Measurements from ENCODE around the gene LRRK1.

LRRK1 gene

GRCh38 chr15:100958326-100959065 is 39.3 kb downstream of the LRRK1 start:
- Mint-ChIP-seq H3K4me1 (ENCODE audit: low read depth) (no peaks in the 10 kb centered on the region), H3K27ac (no peak overlapping the region), H3K9me3 (ENCODE audit: low read depth) (no peaks in the 10 kb centered on the region), H3K4me3 (no peak overlapping the region), H3K27me3 (peaks cover 16% of the 10 kb centered on the region), H3K36me3 (no peaks in the 10 kb centered on the region)

- peaks cover 18% of the 10 kb centered on the region for H3K27me3 Mint-ChIP-seq
- no peaks in the 10 kb centered on the region for H3K9me3 Mint-ChIP-seq (ENCODE audit: low read depth)
- H3K27ac Mint-ChIP-seq, result no peak overlapping the region
- no peak overlapping the region for H3K4me3 Mint-ChIP-seq
- no peaks in the 10 kb centered on the region for H3K36me3 Mint-ChIP-seq
- H3K4me1 Mint-ChIP-seq (ENCODE audit: low read depth), result no peaks in the 10 kb centered on the region
These were observed 40.2 kb downstream of the LRRK1 start for GRCh38 chr15:100959066-100960050.

- H3K27me3 Mint-ChIP-seq, result peaks cover 21% of the 10 kb centered on the region
- H3K27ac Mint-ChIP-seq, result no peak overlapping the region
- no peaks in the 10 kb centered on the region for H3K9me3 Mint-ChIP-seq (ENCODE audit: low read depth)
- H3K36me3 Mint-ChIP-seq, result no peaks in the 10 kb centered on the region
- no peak overlapping the region for H3K4me3 Mint-ChIP-seq
- H3K4me1 Mint-ChIP-seq (ENCODE audit: low read depth), result no peaks in the 10 kb centered on the region
These were observed 47.8 kb downstream of the LRRK1 start for GRCh38 chr15:100966997-100967396.

GRCh38 chr15:100968050-100968966 is 49.2 kb downstream of the LRRK1 start:
- Mint-ChIP-seq H3K27ac (no peak overlapping the region), H3K9me3 (ENCODE audit: low read depth) (no peaks in the 10 kb centered on the region), H3K36me3 (no peaks in the 10 kb centered on the region), H3K27me3 (peaks cover 23% of the 10 kb centered on the region), H3K4me1 (ENCODE audit: low read depth) (peaks cover 4% of the 10 kb centered on the region), H3K4me3 (no peak overlapping the region)

- Mint-ChIP-seq H3K4me1 (ENCODE audit: low read depth) (peaks cover 4% of the 10 kb centered on the region), H3K4me3 (no peak overlapping the region), H3K27me3 (peaks cover 35% of the 10 kb centered on the region), H3K27ac (no peak overlapping the region), H3K36me3 (no peaks in the 10 kb centered on the region), H3K9me3 (ENCODE audit: low read depth) (no peaks in the 10 kb centered on the region)
These were observed 53.8 kb downstream of the LRRK1 start for GRCh38 chr15:100972975-100973350.

- Mint-ChIP-seq H3K4me1 (ENCODE audit: low read depth) (peaks cover 4% of the 10 kb centered on the region), H3K36me3 (no peaks in the 10 kb centered on the region), H3K27me3 (peaks cover 35% of the 10 kb centered on the region), H3K27ac (no peak overlapping the region), H3K4me3 (no peak overlapping the region), H3K9me3 (ENCODE audit: low read depth) (no peaks in the 10 kb centered on the region)
These were observed 54.4 kb downstream of the LRRK1 start for GRCh38 chr15:100973351-100974111.

- H3K27me3 Mint-ChIP-seq, result peaks cover 33% of the 10 kb centered on the region
- peaks cover 4% of the 10 kb centered on the region for H3K4me1 Mint-ChIP-seq (ENCODE audit: low read depth)
These were observed 55.9 kb downstream of the LRRK1 start for GRCh38 chr15:100975043-100975442.

GRCh38 chr15:100980410-100981046 is 61.4 kb downstream of the LRRK1 start:
- H3K36me3 Mint-ChIP-seq, result peaks cover 8% of the 10 kb centered on the region

More at GRCh38 chr15:100975043-100975442, 55.9 kb downstream of the LRRK1 start:
- Mint-ChIP-seq H3K27ac (no peak overlapping the region), H3K4me3 (no peak overlapping the region), H3K9me3 (ENCODE audit: low read depth) (peaks cover 5% of the 10 kb centered on the region), H3K36me3 (peaks cover 5% of the 10 kb centered on the region)

GRCh38 chr15:100981086-100981485 is 61.9 kb downstream of the LRRK1 start:
- Mint-ChIP-seq H3K4me1 (ENCODE audit: low read depth) (no peaks in the 10 kb centered on the region), H3K36me3 (peaks cover 8% of the 10 kb centered on the region)

More at GRCh38 chr15:100980410-100981046, 61.4 kb downstream of the LRRK1 start:
- no peaks in the 10 kb centered on the region for H3K4me1 Mint-ChIP-seq (ENCODE audit: low read depth)
- H3K9me3 Mint-ChIP-seq (ENCODE audit: low read depth), result peaks cover 9% of the 10 kb centered on the region
- no peak overlapping the region for H3K27ac Mint-ChIP-seq
- H3K4me3 Mint-ChIP-seq, result no peak overlapping the region
- H3K27me3 Mint-ChIP-seq, result peaks cover 12% of the 10 kb centered on the region

GRCh38 chr15:100983221-100983620 is 64.1 kb downstream of the LRRK1 start:
- Mint-ChIP-seq H3K36me3 (peaks cover 8% of the 10 kb centered on the region), H3K4me3 (no peak overlapping the region)

More at GRCh38 chr15:100981086-100981485, 61.9 kb downstream of the LRRK1 start:
- Mint-ChIP-seq H3K27ac (no peak overlapping the region), H3K27me3 (peaks cover 10% of the 10 kb centered on the region), H3K9me3 (ENCODE audit: low read depth) (peaks cover 9% of the 10 kb centered on the region), H3K4me3 (no peak overlapping the region)

GRCh38 chr15:100985401-100985800 is 66.2 kb downstream of the LRRK1 start:
- Mint-ChIP-seq H3K4me3 (no peak overlapping the region), H3K4me1 (ENCODE audit: low read depth) (no peaks in the 10 kb centered on the region), H3K27me3 (peaks cover 4% of the 10 kb centered on the region), H3K36me3 (no peaks in the 10 kb centered on the region), H3K27ac (no peak overlapping the region), H3K9me3 (ENCODE audit: low read depth) (peaks cover under 1% of the 10 kb centered on the region)

More at GRCh38 chr15:100983221-100983620, 64.1 kb downstream of the LRRK1 start:
- no peaks in the 10 kb centered on the region for H3K4me1 Mint-ChIP-seq (ENCODE audit: low read depth)
- peaks cover 4% of the 10 kb centered on the region for H3K27me3 Mint-ChIP-seq
- peaks cover 9% of the 10 kb centered on the region for H3K9me3 Mint-ChIP-seq (ENCODE audit: low read depth)
- no peak overlapping the region for H3K27ac Mint-ChIP-seq

- H3K27me3 Mint-ChIP-seq, result peaks cover 4% of the 10 kb centered on the region
- H3K27ac Mint-ChIP-seq, result no peak overlapping the region
- H3K36me3 Mint-ChIP-seq, result no peaks in the 10 kb centered on the region
- no peaks in the 10 kb centered on the region for H3K4me1 Mint-ChIP-seq (ENCODE audit: low read depth)
- no peaks in the 10 kb centered on the region for H3K9me3 Mint-ChIP-seq (ENCODE audit: low read depth)
- no peak overlapping the region for H3K4me3 Mint-ChIP-seq
These were observed 67.2 kb downstream of the LRRK1 start for GRCh38 chr15:100986158-100986896.

GRCh38 chr15:100987143-100987542 is 68.0 kb downstream of the LRRK1 start:
- no peak overlapping the region for H3K27ac Mint-ChIP-seq
- no peak overlapping the region for H3K4me3 Mint-ChIP-seq
- no peaks in the 10 kb centered on the region for H3K9me3 Mint-ChIP-seq (ENCODE audit: low read depth)
- H3K36me3 Mint-ChIP-seq, result no peaks in the 10 kb centered on the region
- H3K4me1 Mint-ChIP-seq (ENCODE audit: low read depth), result no peaks in the 10 kb centered on the region
- H3K27me3 Mint-ChIP-seq, result peaks cover 4% of the 10 kb centered on the region

Measured in activated naive CD8-positive, alpha-beta T cell (primary cell).